HG03558 (cell line): ENCODE data around the gene TMEM72.

ENCODE experiments used
- ATAC-seq: cut with Tn5 transposase; IDR thresholded peaks from one replicate; pipeline ENCODE4 v1.9.1; 2021; ENCODE audit warnings: moderate number of reproducible peaks; ENCODE audit not compliant: unreplicated experiment; ENCODE audit errors: extremely low read depth

Gene TMEM72

DNA sequence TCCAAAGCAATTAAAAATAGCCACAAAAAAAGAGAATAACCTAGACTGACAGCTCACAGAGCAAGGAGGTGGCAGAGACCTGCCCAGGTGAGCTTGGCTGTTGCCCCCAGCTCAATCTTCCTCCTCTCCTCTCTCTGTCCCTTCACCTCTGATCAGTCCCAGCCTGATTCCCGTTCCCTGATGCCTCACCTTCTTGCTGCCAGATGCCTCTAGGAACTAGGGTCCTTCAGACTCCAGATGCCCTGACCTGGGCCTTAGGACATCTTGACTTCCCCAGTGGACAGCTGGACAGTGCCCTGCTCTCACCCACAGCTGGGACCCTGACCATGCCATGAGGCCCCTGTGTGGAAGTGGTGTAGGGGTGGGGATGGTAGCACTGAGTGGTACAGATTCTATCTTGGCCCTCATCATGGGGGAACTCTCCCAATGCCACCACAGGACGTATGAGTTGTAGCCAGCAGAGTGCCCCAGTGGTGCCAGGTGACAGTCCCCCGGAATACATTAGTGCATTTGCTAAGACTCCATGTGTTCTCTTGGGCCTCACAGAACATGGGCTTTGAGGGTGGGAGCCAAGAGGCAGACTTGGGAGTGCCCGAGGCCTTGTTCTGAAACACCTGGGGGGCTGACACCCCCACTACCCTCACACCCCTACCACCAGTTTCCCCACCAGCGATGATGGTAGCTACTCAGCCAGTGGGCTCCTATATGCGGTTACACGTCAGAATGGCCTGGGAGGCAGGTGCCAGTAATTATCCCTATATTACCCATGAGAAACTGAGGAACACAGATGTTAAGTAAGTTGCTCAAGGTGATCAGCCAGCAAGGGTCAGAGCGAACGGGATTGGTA, 65.4 kb downstream of the TMEM72 start:
- no peak for ATAC-seq

DNA sequence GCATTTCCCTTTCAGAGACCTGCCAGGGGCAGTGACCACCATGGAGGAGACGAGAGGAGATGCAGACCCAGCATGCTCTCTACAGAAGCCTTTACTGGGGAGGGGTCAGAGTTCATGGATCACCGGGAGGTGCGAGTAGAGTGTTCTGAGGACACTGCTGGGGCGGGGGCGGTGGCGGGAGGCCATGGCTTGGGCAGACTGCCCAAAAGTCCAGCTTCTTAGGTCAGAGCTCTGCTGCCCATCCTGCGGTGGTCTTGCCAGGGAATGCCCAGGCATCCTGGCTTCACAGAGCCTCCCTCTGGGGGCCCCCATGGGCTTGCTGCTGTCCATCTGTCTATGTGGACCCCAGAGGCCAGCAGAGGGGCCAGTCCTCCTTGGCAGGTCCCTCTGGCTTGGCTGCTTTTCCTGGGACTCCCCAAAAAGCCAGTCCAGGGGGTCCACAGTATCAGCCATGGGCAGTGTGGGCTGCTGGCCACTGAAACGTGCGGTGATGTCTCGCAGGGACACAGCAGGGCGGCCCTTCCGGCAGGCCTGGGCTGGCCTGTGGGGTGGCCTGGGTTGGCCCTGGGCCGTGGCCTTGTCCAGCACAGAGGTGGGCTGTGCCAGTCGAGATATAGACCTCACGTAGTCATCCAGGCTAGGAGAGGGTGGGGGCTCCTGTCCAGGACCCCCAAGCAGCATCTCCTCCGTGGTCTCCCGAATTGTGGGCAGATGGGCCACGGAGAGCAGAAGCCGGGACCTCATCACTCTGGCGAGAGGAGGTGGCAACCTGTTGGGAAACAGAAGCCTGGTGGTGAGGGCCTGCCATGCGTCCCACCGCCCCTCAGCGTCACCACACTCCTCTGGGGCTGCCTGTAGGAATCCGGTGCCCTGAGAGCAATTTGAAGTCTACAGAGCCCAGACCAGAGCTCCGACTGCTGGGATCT, 66.4 kb downstream of the TMEM72 start:
- no peak for ATAC-seq

DNA sequence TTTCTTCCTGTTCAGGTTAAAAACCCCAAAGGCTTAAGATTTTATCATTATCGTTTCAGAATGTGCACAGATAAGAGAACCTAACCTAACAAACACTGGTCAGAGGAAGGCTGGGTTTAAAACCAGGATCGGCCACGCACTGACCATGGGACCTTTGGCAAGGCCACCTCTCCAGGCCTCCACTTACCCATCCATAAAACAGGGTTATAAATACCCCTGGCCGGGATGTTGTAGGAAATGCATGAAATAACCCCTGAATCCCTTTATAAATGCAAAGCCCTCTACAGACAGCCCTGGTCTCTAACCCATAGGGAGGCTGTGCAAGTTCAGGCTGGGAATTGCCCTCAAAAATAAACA, 67.1 kb downstream of the TMEM72 start:
- no peak for ATAC-seq

DNA sequence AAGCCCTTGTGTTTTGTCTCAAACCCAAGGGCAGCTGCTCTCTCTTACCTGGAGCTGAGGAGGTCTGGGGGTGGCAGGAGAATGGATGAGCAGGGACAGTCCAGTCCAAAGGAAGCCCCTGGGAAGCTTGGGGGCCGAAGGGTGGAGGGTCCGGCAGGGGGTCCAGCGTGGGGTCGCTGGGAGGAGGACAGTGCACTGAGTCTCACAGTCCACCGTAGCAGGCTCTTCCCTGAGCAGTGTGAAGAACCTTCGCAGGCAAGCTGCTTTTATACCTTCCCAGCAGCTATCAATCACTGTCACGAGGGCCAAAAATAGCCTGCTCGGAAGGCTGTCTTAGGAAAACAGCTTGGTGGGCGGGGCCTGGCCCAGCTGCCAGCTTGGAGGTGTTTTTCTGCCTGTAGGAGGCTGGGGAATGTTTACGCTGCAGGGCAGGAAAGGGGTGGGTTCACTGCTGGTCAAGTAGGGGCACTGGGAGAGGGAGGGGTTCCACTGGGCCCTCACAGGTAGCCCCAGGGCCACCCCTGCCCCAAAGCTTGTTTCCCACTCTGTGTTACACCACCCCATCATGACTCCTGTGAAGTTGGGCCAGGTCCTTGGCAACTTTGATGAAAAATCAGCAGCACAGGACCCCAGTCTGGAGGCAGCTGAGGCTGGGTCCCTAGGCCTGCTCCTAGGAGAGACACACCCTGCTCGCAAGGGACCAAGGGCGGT, 67.6 kb downstream of the TMEM72 start, which contains the start of gene DEPP1:
Gene DEPP1, minus strand, starts transcription at position 240 of the 711 bp plus-strand sequence. CDS start 779 bp downstream, outside the sequence.
- no peak for ATAC-seq

DNA sequence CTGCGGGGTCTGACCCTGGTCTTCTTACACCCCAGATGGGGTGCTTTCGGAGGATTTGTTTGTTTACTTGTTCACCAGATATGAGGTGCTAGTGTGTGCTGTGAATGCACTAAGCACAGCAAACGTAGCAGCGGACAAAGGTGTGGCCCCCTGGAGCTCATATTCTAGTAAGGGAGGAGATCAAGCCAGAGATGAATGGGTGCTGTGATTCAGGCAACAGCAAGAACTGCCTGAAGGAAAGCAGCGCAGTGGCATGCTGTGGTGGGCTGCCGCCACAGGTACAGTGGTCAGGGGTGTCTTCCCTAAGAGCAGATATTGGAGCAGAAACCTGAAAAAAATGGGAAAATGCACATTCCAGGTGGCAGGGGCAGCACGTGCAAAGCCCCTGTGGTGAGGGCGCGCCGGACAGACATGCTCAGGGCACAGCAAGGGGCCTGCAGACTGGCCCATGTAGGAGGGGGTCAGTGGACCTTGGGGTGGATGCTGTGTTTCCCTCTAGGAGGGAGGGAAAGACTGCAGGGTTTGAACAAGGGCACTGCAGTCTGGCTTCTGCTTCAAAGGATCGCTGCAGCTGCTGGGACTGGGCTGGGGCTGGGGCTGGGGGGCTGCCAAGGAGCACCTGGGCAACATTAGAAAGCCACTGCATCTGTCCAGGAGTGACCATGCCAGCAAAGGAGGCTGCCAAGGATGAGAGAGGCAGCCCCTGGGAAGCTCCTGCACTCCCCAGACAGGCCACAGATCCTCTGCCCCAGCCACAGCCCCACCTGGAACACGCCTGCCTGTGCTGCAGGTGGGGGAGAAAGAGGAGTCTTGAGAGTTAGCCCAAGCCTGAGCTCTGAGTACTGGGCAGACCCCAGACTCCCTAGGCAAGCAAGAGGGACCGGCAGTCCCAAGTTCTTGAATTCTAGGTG, 68.4 kb downstream of the TMEM72 start:
- no peak for ATAC-seq

DNA sequence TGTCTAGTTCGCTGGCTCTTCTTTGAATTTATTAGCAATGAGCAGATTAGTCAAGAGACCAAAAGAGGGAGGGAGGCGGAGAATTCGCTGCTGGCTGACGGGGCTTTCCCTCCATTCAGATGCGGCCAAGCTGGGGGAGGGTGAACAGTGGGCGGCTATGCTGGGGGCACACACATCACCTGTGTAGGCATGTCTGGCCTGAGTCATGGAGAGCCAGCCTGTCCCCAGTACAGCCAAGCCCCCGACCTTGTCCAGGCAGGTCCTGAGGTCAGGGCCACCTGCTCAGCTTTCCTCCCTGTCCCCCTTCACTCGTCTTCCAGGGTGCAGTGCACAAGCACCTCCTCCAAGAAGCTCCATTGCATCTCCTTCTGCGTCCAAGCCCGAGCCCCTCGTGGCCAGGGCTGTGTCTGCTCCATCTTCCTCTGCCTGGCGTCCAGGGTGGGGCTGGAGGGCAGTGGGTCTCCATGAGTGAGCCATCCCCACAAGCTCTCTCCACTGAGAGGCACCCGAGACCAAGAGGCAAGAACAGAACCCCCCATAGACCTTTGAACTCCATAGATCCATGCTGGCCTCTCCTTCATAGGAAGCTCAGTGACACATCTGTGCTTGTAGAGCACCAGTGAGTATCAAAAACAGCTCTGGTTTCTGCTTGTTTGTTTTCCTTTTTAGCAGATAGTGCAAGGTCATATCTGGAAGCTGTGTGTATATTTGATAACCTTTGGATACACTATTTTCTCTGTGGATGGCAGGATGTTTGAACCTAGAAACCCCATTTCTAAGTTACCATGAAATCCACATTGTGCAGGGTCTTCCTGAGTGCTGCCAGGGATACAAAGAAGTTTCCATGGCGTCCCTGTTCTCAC, 69.4 kb downstream of the TMEM72 start:
- no peak for ATAC-seq

DNA sequence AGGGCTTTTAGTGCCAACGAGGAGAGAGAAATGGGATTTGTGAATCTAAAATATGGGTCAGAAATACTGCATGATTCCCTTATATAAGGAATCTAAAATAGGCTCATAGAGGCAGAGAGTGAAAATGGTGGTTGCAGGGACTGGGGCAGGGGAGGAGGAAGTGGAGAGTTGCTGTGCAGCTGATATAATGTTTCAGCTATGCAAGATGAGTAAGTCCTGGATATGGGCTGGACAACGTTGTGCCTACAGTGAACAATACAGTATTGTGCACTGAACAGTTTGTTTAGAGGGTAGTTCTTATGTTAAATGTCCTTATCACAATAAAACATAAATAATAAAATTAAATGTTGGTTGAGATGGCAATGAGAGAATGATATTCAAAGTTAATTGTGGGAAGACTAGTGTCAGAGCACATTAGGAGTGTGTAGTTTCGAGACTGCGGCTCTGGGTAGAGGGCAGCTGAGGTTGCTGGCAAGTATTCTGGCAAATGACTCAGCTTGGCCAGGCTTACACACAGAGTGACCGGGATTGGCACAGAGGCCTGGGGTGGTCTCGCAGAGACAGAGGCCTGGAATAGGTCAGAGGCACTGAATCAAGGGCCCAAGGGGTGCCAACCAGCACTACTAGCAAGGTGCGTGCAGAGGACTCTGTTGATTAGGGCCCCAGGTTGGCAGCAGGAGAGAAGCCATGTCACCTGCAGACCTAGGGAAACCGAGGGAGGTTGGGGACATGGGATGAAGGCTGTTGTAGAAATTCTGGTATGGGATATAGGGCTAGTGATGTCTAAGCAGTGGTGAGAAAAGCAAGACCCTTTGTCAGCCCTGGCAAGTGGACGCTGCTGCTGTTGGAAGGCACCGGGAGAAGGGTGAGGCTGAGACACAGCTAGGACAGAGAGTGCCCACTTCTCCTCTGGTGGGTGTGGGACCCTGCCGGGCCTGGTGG, 70.3 kb downstream of the TMEM72 start:
- peak; percentile 39 for ATAC-seq

DNA sequence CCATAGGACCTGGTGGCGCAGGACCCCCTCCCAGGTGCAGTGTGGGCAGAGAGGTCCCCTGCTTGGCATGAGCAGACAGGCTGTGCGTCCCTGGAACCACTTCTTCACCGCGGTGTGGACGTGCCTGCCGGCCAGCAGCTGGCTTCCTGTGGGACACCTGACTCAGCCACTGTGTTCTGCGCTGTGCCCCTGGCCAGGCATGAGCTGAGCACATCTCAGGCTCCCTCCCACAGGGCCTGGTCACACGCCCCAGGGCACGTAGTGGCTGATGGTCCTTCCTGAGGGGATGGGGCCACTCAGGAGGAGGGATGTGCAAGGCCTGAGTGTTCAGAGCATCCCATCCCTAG, 71.0 kb downstream of the TMEM72 start:
- no peak for ATAC-seq

DNA sequence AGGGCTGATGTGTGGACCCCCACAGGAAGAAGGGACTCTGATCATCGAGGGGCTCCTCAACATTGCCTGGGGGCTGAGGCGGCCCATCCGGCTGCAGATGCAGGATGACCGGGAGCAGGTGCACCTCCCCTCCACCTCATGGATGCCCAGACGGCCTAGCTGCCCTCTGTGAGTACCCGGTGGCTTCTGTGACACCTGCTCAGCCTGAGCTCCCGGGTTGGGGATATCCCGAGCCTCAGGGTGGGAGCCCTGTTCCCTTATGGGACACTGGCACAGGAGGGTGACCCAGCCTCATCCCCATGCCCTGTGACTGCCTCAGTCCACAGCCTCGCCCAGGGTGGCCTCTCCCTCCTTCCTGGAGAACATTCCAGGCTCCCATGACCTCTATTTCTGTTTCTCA, 71.4 kb downstream of the TMEM72 start:
- ATAC-seq = no peak

DNA sequence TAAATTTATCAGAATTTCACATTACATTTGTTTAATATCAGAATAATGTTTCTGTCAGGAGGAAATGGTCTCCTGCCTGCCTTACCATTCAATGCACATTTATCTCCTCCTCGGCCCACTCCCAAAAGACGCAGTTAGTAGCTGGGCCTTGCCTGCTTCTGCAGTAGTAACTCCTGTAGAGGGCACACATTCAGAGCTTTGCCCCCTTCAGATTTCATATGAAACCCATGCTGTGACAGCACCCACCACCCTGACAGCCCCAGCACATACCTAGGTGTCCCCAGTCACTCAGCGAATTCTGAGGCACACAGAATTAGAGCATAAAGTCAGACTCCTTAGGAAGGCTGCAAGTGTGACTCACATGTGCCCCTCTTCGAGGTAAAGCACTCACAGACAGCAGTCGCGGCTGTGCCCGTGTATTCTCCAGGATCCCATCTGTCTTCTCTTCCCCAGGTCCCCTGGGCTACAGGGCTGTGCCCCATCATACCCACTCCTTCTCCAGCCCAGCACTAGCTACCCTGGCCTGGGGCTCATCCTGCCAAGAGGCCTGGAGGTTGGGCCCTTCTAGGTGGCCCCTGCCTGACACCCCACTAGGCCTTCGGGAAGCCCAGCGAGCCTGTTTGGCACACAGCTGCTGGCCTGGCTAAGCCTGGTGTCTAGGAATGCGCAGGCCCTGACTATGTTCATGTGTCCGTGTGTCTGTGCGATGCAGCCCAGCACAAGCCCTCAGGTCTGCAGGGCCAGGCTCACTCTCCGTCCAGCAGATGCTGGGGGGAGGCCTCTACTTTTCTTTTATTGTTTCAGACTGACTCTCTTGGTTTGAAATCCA, 72.1 kb downstream of the TMEM72 start:
- ATAC-seq = no peak

DNA sequence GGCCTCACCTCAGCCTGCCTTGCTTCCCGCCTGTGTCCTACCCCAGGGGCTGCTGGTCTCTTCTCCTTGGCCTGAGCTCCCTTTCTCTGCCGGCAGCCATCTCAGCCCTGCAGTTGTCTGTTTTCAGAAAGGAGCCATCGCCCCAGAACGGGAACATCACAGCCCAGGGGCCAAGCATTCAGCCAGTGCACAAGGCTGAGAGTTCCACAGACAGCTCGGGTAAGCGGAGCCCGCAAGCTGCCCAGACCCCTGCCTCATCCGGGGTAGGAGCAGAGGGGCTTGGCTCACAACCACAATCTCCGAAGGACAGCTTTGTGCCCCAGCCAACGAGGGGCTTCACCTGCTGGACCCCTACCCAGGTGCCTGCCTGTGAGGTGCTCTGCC, 72.8 kb downstream of the TMEM72 start:
- ATAC-seq = no peak

DNA sequence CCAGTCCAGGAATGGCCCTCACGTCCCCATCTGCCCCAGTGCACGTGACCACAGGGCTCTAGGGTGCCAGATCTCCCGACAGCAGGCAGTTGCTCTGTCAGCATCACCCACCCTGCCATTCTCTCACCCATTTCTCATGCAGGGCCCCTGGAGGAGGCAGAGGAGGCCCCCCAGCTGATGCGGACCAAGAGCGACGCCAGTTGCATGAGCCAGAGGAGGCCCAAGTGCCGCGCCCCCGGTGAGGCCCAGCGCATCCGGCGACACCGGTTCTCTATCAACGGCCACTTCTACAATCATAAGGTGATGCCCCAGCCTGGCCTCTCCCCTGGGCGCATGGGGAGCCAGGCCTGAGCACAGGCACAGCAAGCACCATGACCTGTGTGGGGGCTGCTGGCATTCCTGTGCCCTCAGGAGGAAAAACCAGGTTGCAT, 73.5 kb downstream of the TMEM72 start:
- ATAC-seq = no peak

DNA sequence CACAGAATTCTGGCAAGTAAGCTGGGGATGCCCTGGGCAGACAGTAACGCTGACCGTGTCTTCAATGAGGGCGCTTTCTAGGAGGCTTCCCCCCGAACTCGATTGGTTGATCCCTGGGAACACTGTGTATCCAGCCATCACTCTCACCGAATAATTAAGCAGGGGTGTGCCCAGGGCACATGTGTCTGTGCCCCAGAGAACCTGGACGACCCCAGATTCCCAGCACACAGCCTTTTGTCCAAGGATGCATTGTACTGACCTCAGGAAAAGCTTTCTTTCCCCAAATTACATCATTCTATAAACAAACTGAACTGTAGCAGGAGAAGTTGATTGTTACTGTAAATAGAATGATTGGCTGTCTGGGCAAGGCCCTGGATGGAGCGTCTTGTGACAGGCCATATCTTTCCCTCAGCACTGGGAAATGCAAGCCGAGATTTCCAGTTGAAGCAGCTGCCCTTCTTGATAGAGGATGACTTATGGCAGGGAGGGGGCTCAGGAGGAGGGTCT, 74.1 kb downstream of the TMEM72 start:
- no peak for ATAC-seq

DNA sequence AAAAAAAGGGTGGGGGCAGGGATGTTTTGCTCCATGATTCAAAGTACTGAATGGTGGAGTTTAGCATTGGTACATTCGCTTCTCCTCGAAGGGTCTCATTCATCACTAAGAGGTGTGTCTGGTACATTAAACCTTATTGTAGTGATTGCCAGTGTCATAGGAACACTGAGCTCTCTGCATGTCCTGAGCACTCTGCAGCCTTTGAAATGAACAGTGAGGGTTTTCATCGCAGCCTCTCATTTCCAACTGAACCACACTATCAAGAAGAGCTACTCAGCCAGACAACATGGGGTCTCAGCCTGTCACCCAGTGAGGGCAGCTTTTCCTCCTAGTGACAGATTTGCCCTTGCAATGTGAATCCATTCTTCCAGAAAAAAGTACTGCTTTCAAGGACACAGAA, 75.0 kb downstream of the TMEM72 start:
- ATAC-seq = no peak
